ENCODE measurements around the gene LRRC74B.

The LRRC74B gene

DNA sequence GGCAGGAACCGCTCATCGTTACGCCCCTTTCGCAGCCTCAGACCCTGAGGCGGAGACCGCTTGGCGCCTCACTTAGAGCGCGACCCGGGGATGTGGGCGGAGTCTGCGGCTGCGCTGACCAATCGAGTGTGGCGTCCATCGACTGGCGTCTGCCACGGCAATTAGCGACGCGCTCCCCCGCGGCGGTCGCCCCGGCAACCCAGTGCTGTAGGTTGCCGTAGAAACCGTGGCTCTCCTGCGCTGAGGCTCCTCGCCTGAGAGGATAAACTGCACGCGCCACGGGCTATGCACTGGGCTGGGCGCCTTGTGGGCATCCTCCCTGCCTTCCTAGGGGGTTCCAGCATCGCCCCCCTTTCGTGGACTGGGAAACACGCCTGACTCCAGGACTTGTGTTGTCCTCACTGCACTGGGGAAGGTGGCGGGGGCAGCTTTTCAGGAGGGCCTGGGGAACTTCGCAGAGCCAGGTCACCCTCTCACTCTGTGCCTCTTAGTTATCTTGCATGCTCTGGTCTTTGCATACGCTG lies 31.5 kb upstream of the LRRC74B start:
- DNase-seq: peak; percentile 92 to 97

DNA sequence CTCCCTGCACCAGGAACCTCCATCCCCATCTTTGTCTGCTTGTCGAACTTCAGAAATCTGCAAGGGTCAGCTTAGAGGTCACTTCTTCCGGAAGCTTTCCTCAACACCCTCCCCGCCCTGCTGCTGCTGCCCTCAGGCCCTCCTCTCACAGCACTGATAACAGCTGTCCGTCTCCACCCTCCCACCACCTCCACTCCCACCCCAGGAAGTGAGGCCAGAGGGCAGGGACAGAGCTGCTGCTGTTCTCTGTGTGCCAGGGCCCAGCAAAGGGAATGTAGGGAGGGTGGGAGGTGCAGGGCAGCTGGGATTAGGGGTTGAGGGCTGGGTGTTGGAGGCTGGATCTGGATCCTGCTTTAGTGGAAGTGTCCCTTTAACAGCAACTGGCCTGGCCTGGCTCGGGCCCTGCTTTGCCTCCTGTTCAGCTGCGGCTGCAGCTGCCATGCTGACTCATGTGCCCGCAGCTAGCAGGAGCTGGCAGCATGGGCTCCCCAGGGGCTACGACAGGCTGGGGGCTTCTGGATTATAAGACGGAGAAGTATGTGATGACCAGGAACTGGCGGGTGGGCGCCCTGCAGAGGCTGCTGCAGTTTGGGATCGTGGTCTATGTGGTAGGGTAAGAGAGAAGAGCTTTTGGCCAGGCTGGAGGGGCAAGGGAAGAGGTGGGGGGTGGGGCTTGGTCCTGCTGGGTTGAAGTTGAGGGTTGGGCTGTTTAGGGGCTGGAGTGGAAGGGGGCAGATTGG lies 30.9 kb upstream of the LRRC74B start, which contains the start of gene P2RX6:
TSS of gene P2RX6 (plus strand) at position 440 of the 740 bp plus-strand sequence. CDS start at position 450, 10 bp downstream.
- DNase-seq: no peak

DNA sequence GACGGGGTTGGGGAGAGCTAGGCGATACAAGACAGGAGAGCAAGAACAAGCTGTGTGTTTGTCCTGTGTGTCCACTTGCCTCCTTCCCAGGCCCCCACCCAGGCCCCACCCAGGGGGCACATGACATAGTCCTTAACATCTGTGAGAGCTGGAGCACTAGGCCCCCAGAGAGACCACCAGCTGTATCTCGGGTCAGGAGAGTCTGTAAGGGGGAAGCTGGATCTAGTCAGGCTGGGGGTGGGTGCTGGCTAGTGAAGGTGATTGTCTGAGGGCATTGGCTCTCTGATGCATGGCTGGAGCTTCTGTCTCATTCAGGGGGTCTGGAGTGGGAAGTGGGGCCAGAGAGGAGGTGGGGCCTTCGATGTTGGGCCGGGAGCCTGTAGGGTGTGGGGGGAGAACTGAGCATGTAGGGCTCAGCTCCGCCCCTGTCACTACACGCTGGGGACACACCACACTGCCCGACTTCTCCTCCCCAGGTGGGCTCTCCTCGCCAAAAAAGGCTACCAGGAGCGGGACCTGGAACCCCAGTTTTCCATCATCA lies 30.2 kb upstream of the LRRC74B start:
- no peak for DNase-seq

DNA sequence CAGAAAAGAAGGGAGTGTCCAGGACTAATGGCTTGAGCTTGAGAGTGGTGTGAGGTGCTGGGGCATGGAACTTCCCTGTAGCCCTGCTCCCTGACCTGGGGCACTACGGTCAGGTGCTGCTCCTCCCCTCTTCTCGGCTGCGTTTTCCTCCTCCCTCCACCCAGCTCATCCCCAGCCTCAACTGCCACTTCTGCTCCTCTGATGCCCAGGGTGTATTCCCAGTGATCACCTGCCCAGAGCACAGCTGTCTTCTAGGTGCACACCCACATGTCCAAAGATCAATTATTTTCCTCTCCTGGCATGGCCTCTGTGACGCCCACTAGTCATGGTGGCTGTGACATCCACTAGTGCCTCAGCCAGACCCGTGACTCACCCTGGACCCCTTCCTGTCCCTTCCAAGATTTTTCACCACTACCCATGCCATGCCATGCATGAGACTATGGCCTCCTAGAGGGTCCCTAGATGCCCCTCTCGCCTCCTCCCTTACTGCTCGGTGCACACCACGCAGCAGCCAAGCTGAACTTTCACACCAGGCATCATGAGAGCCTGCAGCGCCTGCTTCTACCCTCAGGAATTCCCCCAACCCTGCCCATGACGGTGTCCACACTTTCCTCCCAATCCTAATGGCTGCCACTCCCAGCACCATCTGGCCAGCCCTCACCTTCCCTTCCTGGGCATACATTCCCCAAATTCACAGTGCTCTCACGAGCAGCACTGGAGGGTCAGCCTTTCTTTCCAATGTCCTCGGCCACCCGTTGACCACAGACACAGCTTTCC lies 28.9 kb upstream of the LRRC74B start:
- DNase-seq: no peak

DNA sequence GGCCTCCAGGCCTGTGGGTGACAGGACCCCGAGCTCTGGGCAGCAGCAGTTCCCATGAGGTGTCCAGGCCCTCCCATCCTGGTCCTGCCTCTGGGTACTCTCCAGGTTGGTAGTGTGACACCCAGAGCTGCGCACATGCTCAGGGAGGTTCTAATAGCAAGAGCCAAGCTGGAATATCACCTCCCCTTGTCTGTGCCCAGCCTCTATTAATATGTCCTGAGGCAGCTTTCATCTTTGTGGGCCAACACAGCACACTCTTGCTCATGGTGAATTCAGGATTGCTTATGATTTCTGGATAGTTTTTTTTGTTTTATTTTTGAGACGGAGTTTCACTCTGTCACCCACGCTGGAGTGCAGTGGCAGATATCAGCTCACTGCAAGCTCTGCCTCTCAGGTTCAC lies 27.4 kb upstream of the LRRC74B start:
- no peak for DNase-seq

DNA sequence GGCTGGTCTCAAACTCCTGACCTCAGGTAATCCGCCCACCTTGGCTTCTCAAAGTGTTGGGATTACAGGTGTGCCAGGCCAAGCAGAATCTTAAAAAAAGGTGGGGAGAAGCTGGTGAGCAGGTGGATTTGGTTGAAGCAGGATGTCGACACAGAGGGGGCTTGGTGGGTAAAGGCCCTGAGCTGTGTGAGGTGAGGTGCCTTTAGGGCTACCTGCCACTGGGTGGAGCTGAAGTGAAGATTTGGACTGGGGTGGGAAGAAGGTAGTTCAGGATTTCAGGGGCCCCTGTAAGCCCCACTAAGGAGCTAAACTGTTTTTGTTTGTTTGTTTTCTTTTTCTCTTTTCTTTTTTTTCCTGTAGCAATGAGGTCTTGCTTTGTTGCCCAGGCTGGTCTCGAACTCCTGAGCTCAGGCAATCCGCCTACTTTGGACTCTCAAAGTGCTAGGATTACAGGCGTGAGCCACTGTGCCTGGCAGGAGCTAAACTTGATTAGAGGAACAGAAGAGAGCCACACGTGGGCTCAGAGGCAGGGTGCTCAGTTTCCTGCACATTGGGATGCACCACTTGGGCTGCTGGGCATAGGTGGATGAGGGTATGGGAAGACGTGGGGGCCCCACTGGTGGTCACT lies 24.8 kb upstream of the LRRC74B start:
- DNase-seq: no peak

DNA sequence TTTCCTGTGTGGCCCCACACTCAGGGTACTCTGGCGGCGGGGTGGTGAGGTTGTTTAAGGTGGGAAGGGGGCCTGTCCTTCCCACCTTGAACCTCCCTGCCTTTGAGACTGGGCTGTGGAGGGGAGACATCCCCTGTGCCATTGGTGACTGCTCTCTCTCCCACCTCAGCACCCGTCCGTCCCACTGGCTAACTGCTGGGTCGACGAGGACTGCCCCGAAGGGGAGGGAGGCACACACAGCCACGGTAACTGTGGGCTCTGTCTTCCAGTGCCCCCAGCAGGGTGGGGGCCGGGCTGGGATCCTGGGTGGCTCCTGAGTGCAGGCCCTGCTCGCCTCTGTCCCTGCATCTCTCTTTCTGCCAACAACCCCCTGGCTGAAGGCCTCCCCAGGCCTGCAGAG lies 23.2 kb upstream of the LRRC74B start:
- DNase-seq: no peak

DNA sequence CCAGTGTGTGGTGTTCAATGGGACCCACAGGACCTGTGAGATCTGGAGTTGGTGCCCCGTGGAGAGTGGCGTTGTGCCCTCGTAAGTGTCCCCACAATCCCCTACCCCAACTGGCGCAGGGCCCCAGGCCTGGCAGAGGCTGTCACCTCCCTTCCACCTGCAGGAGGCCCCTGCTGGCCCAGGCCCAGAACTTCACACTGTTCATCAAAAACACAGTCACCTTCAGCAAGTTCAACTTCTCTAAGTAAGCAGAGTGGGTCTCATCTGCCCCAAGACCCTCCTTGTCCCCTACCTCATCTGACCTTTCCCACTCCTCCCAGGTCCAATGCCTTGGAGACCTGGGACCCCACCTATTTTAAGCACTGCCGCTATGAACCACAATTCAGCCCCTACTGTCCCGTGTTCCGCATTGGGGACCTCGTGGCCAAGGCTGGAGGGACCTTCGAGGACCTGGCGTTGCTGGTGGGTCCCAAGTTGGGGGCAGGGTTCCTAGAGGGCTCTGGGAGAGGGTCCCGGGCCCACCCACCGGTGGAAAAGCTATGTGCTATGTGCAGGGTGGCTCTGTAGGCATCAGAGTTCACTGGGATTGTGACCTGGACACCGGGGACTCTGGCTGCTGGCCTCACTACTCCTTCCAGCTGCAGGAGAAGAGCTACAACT lies 22.7 kb upstream of the LRRC74B start:
- DNase-seq: no peak

DNA sequence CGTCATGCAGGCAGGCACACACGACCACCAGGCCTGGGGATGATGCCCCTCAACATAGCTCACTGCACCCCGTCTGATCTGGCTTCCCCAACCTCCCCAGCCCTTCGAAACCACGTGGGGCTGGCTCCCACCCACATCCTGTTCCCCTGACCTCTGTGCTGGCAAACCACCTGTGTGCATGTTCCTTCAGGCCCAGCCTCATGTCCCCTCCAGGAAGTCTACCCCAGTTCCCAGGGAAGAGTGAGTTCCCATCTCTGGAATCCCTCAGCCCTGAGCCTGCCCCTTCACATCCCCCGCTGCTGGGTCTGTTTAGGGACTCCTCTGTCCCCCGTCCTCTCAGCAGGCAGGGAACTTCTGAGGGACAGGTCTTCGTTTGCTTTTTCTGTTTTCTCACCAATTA lies 20.5 kb upstream of the LRRC74B start:
- DNase-seq: no peak

DNA sequence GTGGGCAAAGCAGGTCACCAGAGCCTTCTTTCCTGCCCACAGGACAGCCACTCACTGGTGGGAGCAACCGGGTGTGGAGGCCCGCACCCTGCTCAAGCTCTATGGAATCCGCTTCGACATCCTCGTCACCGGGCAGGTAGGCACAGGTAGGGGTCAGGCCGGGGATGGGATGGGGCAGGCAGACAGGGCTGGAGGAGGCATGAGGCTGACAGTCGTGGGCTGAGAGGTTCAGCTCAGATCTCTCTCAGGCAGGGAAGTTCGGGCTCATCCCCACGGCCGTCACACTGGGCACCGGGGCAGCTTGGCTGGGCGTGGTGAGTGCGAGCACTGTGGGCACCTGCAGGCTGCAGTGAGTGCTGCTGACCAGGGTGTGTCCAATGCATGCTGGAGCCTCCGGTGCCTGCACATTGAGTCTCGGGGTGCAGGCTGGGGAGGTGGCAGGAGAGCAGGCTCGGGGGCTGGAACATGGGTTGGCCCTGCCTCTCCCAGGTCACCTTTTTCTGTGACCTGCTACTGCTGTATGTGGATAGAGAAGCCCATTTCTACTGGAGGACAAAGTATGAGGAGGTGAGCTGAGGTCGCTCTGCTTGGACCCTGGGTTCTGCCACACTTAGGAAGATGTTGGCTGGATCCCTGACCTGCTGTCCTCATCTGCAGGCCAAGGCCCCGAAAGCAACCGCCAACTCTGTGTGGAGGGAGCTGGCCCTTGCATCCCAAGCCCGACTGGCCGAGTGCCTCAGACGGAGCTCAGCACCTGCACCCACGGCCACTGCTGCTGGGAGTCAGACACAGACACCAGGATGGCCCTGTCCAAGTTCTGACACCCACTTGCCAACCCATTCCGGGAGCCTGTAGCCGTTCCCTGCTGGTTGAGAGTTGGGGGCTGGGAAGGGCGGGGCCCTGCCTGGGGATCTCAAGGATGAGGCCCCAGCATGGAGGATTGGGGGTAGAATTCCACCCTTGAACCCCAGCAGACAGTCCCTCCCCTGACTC lies 19.7 kb upstream of the LRRC74B start:
- DNase-seq: no peak

DNA sequence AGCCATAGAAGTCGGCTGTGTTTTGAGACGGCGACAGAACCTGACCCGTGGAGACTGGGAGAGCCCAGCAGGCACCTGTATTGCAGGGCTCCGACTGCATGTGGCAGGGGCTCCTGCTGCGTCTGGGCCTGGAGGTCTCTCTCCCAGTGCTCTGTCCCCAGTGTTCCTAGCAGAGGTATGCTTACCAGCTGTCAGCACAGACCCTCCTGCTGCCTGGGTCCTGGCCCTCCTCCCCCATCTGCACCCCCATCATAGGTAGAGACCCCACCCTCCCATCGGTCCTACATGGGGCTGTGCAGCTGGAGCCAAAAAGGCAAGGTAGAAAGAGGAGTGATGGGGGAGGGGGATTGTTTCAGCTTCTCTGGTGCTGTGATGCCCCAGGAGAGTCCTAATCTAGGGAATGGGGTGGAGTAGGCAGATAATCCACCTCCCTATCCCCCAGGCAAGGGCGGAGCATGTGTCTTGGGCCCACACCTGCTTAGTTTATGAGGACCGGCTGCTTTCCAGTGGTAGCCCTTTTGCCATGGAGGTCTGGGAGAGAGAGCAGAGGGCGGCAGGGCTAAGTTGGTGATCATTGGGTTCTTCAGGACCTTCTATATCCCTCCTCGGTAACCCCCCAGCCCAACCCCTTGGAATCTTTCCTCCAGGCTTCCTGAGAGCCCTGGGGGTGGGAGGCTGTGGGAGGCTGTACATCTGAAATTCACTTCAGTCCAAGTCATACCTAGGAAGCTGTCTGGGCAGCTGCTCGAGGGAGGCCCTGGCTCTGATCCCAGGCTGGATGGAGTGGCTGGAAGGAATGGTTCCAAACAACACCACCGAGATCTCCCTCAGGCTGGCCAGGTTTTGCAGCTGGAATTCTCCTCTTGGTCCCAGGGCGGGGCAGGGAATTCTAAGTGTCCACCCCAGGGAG lies 18.7 kb upstream of the LRRC74B start:
- DNase-seq: no peak

DNA sequence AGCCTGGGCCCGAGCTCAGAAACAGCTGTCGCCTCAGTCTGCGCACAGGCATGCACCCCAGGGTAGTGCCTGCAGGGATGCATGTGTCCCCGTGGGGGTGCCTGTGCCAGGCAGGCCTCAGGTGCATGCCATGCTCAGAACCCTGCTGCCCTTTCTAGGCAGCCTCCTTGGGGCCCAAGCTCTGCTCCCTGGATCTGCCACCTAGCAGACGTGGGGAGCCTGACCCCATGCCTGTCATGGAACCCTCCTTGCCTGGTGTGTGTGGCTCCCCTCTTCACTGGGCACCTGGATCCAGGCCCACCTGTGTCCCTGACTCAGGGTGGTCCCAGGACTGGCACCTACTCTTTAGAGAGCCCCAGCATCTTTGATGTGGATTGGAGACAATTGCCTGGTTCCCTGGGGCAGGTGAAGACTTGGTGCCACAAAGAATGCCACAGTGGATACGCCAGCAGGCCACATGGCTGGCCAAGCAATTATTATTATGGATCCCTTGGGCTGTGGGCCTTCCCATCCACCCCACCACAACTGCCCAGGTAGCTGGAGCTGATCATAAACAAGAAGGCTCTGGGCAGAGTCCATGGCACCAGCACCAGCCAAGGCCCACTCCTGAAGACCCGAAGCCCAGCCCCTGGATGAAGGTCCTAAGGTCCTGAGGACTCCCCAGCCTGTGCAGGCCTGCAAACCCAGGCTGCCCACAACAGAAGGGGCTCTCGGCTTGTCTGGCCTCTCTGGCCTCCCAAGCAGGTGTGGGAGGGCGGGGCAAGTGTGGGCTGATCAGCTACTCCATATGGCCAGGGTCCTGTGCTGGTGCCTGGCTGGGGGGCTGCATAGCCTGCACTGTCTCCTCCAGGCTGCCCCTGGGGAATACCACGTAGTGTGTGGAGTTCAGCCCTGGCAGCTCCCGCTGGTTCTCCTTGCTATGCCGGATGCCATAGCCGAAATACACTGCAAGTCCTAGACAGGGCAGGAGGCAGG lies 17.2 kb upstream of the LRRC74B start:
- DNase-seq: no peak

DNA sequence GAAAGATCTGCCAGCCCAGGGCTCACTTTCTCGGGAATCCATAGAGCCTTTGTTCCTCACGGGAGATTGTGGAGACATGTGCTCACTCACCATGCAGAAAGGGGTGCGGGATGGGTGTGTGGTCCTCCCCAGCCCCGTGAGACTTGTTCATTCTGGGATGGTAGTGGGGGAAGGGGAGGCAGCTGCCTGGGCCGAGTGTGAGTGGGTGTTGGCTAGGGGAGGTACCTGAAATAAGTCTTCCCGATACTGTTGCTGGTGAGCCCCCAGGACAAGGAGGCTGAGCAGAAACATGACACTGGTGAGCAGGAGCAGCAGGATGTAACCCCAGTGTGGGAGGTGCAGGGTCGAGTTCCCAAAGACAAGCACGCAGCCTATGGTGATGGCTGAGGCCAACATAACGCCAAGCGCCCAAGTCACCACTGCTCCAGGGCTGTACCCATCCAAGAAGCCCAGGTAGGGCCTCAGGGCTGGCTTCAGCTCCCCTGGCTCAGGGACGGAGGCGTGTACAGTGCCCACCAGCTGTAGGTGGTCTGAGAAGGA lies 16.2 kb upstream of the LRRC74B start:
- no peak for DNase-seq

DNA sequence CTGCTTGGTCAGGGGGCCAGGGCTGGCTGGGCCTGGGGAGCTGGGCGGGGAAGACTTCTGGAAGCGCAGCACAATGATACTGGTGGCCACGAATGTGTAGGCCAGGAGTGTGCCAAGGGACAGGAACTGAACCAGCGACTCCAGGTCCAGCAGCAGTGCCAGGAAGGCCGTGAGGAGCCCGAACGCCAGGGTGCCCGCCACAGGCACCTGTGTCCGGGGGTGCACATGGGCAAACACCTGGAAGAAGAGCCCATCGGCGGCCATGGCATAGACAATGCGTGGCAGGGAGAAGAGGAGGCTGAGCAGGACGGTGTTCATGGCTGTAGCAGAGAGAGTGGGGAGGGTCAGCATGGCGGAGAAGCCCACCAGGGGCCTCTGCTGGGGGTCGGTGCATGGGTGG lies 15.7 kb upstream of the LRRC74B start:
- DNase-seq: no peak

DNA sequence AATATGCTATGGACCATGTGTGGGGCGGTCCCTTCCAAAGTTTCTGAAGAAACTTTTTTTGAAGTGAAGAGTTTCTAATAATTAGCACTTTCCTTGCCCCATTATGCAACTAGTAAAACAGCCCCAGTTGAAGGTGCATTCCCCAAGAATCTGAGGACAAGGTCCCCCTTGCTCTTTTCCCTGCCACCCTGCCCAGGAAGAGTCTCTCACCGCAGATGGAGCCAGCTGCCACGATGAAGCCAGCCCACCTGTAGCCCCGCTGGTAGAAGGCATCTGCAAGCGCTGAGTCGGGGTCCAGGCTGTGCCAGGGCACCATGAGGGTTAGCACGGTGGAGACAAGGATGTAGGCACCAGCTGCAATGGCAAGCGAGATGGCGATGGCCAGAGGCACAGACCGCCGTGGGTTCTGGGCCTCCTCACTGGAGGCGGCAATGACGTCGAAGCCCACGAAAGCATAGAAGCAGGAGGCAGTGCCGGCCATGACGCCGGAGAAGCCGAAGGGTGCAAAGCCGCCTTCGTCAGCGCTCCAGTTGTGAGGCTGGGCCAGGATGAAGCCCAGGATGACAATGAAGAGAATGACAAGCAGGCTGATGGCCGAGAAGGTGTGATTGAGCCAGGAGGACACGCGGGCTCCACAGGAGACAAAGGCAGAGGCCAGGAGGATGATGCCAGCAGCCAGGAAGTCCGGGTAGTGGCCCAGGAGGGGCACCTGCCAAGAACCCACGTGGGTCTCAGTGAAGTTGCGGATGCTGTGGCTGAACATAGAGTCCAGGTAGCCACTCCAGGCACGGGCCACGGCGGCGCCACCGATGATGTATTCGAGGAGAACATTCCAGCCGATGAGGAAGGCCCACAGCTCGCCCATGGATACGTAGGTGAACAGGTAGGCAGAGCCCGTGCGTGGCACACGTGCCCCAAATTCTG lies 14.9 kb upstream of the LRRC74B start:
- no peak for DNase-seq

DNA sequence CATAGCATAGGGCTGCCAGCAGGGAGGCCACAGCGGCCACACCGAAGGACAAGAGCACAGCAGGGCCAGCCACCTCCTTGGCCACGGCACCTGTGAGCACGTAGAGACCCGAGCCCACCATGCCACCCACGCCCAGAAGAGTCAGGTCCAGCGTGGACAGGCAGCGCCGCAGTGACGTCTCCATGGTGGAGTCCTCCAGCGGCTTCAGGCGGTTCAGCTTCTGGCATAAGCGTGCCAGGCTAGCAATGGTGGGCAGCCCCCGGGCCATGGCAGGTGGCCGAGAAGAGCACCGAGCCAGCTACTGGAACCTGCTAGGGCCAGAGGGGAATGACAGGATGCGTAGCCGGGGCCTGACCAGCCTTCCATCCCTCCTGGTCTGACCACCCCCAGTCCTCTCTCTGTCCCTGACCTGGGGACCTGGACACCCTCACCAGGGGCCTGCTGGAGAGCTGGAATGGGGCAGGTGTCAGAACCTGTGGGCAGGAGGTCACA lies 14.2 kb upstream of the LRRC74B start:
- DNase-seq: no peak

Data from NCI-H1930 (cell line).